Measurements from ENCODE around the gene POU2F1.
"Not testable (repeated sequence)": the region's sequence is repeated elsewhere in the genome, so short reads cannot be mapped to it uniquely, and the experiment has no call there.

POU2F1 gene

DNA sequence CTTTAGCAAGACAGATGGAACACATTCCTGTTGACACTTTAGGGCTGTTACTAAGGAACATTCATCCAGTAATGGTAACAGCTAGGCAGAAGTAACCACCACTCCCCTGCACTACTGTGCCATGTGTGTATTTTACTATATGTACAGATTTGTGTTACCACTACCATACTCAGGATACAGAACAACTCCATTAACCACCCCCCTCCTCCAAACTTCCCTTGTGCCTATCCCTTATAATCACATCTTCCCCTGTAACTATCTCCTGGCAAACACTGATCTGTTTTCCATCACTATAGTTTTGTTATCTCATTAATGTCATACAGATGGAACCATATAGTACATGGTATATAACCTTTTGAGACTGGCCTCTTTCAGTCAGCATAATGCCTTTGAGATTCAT is 3.9 kb upstream of the POU2F1 start:
- Mint-ChIP-seq H3K4me1 (peaks cover 19% of the 10 kb centered on the region), H3K4me3 (no peak overlapping the region), H3K9me3 (peaks cover 3% of the 10 kb centered on the region), H3K27me3 (peaks cover 2% of the 10 kb centered on the region), H3K27ac (no peak overlapping the region), H3K36me3 (ENCODE audit: low read depth) (peaks cover 5% of the 10 kb centered on the region)
- no peak for DNase-seq
- ATAC-seq = no peak

DNA sequence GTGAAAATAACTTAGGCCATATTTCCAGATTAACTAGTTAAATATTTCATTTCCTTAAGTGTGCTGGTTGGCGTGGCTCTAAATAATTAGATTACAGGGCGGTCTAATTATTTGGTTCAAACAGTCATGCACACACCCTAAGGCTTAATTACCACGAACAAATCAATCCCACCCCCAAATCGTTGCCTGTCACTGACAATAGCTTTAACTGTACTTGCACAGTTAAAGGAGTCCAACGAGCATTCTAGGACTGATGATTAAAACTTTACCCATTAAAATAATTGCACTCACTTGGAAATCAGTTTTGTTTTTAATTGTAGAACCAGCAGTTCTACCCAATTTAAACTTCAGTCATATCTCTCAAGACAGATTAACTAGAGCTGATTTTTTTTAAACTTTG is 1.5 kb upstream of the POU2F1 start:
- ATAC-seq (no peak), DNase-seq (no peak)
- Mint-ChIP-seq H3K36me3 (ENCODE audit: low read depth) (peaks cover 5% of the 10 kb centered on the region), H3K4me3 (peak overlapping the region; percentile 95), H3K27me3 (peaks cover 2% of the 10 kb centered on the region), H3K27ac (peak overlapping the region; percentile 98), H3K4me1 (peaks cover 40% of the 10 kb centered on the region), H3K9me3 (peaks cover 3% of the 10 kb centered on the region)

DNA sequence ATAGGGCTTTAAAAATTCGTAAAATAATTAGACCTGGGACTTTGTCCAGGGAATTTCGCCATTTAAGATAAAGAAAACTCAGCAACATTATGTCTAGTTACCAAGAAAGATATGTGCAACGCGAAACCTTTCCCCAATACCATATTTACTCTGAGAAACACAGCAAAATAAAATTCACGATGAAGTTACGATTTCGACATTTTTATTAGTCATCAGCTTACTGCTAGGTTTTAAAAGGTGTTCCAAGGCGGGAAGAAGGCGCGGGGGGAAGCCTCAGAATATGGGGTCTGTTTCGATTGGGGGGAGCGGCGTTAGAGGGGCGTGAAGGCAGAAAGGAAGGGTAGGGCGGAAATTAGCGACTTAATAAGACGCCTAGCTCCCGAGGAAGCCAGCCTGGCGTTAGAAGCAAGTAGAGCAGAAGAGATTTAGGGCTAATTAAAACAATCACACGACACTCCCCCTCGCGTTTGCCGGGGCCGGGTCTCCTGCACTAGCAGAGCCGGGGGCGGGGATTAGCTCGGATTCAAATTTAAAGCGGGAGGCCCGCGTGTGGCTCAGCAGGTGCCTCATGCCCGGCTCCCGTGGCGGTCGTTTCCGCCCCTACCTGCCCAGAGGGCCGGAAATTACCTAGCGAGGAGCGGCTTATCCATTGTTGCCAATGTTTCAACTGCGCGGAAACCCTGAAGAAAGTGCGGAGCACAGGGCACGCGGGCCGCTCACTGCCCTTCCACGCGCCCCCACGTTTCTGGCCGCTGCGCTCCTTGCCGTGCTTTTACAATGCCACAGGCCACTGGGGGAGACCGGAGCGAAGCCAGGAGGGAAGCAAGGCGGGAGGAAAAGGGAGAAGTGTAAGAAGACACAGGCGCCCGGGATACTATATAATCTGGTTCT is 795 bp upstream of the POU2F1 start:
- peaks cover 42% of the 10 kb centered on the region for H3K4me1 Mint-ChIP-seq
- H3K36me3 Mint-ChIP-seq (ENCODE audit: low read depth) = peaks cover 5% of the 10 kb centered on the region
- H3K9me3 Mint-ChIP-seq = peaks cover 3% of the 10 kb centered on the region
- peak overlapping the region; percentile 95 for H3K4me3 Mint-ChIP-seq
- ATAC-seq (peak; percentile 50), DNase-seq (peak; percentile 90)
- peak overlapping the region; percentile 98 for H3K27ac Mint-ChIP-seq
- peaks cover 2% of the 10 kb centered on the region for H3K27me3 Mint-ChIP-seq

DNA sequence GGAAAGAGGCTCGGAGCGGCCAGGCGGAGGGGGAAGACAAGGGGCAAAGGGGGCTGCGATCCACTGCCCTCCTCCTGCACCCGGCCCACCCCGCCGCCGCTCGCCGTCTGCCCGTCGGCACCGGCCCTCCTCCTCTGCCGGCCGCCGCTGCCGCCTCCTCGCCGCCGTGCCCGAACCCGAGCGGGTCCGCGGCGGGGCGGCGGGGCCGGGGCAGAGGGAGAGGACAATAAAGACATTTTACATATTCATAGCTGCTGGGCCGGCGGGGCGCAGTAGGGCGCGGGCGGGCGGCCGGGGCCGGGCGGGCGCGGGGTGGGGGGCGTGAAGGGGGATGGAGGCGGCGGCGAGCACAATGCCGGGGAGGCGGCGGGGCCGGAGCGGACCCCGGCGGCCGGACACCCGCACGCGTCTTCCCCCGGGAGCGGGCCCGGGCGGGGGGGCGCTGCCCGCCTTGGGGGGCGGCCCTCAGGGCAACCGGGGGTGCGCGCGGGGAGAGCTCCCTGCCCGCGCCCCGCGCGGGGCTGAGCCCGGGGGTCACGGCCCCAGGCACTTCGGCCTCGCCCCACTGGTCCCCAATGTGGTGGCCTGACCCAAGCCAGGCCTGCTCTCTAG is 546 bp downstream of the POU2F1 start:
- peaks cover 2% of the 10 kb centered on the region for H3K27me3 Mint-ChIP-seq
- ATAC-seq (no peak), DNase-seq (no peak)
- H3K4me3 Mint-ChIP-seq = peak overlapping the region; percentile 95
- H3K4me1 Mint-ChIP-seq = peaks cover 55% of the 10 kb centered on the region
- H3K27ac Mint-ChIP-seq = peak overlapping the region; percentile 98
- H3K9me3 Mint-ChIP-seq = peaks cover 3% of the 10 kb centered on the region
- peaks cover 7% of the 10 kb centered on the region for H3K36me3 Mint-ChIP-seq (ENCODE audit: low read depth)

DNA sequence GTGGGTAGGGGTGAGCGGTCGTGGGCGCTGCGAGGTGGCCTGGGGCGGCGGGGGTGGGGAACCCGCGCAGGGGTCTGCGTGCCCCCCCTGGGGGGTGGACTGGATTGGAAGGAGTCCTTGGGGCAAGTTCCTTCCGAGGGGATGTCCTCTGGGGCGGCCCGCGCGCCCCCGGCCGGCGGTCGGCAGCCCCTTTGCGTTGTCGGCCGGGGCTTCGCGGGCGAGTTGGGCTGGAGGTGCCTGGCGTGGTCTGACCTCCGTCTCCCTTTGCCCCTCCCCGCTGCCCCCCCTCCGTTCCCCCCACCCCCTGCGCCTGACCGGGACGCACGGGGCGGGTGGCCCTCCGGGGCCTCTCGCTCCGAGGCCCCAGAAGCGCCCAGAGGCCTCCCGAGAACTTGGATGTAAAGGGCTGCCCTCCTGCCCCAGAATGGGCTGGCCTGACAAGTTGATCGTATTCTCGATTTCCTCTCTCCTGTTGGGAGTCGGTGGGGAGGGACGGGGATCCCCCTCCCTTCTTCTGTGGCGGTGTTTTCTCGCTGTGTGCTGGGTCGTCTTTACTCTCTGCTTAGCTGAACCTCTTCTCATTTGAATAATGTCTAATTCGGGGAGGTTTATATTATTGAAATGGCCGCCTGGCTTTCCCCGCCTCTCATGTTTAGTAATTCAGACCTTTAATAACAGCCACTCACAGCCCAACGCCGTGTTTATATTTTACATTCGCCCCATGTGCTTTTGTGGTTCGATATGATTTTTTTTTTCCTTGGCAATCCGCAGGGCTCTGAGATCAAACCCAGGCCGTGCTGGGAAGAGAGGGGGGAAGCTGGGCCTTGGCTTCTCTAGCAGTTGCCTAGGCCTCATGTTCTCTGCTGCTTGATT is 1.3 kb downstream of the POU2F1 start:
- ATAC-seq = peak; percentile 78
- peaks cover 1% of the 10 kb centered on the region for H3K9me3 Mint-ChIP-seq
- peak overlapping the region; percentile 99 for H3K27ac Mint-ChIP-seq
- H3K27me3 Mint-ChIP-seq = peaks cover 2% of the 10 kb centered on the region
- peak; percentile 75 for DNase-seq
- peak overlapping the region; percentile 95 for H3K4me3 Mint-ChIP-seq
- peaks cover 7% of the 10 kb centered on the region for H3K36me3 Mint-ChIP-seq (ENCODE audit: low read depth)
- peaks cover 57% of the 10 kb centered on the region for H3K4me1 Mint-ChIP-seq

DNA sequence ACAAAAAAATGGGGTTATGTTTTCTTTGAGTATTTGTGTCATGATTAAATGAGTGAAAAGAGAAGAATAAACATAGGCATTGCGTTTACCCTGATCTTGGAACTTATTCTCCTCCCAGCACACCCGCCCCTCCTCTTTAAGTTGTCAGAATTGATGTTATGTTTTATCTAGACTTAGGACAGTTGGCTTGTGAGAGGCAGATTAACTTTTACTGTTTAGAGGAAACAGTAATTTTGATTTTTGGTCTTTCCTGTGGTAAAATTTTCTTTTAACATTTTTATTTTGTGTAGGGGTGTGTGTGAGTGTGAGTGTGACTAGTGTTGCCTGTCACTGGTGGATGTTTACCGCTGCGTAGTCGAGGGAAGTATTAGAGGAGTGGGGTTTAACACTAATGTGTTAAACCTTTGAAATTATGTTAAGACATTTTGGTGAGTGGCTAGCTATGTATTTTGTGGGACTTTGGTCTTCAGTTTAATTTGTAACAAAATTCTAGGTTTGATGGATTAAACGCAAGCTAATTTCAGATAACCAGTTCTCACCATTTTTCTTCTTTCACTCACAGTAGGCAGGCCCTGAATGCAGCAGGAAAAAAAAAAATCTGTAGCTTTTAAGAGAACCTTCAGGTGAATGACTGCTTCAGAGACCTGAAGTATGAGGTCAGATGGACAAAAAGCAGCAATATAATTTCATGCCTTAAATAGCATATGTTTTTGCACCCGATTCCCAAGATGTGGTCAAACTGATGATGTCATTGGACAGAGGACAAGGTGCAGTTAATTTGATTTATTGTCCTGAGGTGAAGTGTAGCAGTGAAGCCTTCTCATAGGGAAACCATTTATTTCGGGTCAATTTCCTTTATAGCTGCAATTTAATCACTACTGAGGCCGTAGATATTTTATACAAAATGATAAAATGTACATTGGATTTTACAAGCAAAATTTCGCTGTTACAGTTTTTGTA is 2.7 kb downstream of the POU2F1 start:
- ATAC-seq (no peak), DNase-seq (no peak)
- Mint-ChIP-seq H3K4me1 (peaks cover 62% of the 10 kb centered on the region), H3K36me3 (ENCODE audit: low read depth) (peaks cover 7% of the 10 kb centered on the region), H3K9me3 (no peaks in the 10 kb centered on the region), H3K4me3 (peak overlapping the region; percentile 95), H3K27me3 (peaks cover 2% of the 10 kb centered on the region), H3K27ac (peak overlapping the region; percentile 6)

DNA sequence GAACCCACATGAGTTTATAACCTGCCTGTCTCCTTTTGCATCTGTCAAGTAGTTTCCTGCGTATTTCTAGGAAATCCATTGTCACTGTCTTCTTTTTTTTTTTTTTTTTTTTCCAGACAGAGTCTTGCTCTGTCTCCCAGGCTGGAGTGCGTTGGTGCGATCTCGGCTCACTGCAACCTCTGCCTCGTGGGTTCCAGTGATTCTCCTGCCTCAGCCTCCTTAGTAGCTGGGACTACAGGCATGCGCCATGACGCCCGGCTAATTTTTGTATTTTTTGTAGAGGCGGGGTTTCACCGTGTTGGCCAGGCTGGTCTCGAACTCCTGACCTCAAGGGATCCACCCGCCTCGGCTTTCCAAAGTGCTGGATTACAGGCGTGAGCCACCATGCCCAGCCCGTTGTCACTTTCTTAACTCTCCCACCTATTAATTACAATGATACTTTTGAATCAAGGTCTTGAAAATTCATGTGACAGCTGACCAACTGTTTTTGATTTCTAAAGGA is 4.1 kb downstream of the POU2F1 start:
- DNase-seq; H3K9me3 Mint-ChIP-seq; ATAC-seq; H3K4me3 Mint-ChIP-seq; H3K27ac Mint-ChIP-seq; H3K27me3 Mint-ChIP-seq; H3K36me3 Mint-ChIP-seq (ENCODE audit: low read depth): not testable (repeated sequence)
- H3K4me1 Mint-ChIP-seq = peaks cover 57% of the 10 kb centered on the region

DNA sequence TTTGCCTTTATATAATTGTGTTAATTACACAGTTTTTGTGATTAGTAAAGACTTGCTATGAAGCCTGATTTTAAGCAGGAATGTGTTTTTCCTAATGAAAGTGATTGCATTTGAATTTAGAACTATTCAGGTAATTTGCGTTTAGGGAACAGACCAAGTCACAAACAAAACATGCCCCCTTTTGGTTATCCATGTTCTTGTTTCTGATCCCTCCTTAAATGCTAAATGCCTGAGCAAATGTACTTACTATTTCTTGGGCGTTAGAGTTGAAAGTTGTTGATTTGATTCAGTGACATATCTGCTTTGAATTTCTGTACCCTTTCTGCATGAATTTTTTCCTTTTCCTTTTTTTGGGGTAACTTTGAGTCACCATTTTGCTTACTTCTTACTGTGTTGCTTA is 5.2 kb downstream of the POU2F1 start:
- no peak overlapping the region for H3K27ac Mint-ChIP-seq
- H3K4me3 Mint-ChIP-seq = no peak overlapping the region
- ATAC-seq (no peak), DNase-seq (no peak)
- H3K36me3 Mint-ChIP-seq (ENCODE audit: low read depth) = peaks cover 2% of the 10 kb centered on the region
- H3K4me1 Mint-ChIP-seq = peaks cover 57% of the 10 kb centered on the region
- H3K27me3 Mint-ChIP-seq = no peaks in the 10 kb centered on the region
- H3K9me3 Mint-ChIP-seq = no peaks in the 10 kb centered on the region

DNA sequence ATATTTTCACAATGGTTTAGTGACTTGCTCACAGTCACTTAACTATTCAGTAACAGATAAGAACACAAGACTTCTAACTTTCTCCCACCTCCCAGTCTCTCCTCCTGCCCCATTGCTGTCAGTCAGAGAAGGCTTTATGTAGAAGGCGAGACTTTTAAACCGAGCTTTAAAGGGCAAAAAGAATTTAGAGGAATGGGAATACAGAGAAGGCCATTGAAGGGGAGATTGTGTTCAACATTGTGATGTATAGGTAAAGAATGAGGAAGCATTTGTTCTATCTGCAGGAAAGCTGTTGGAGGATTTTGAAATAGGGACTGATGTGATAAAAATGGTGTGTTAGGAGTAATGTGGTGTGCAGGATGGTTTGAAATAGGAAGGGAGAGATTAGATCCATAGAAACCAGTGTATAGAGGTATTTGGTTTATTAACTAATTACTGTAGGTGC is 7.3 kb downstream of the POU2F1 start:
- Mint-ChIP-seq H3K36me3 (ENCODE audit: low read depth) (peaks cover 2% of the 10 kb centered on the region), H3K4me1 (peaks cover 51% of the 10 kb centered on the region), H3K27me3 (no peaks in the 10 kb centered on the region), H3K9me3 (no peaks in the 10 kb centered on the region), H3K4me3 (no peak overlapping the region), H3K27ac (no peak overlapping the region)
- no peak for DNase-seq
- no peak for ATAC-seq

DNA sequence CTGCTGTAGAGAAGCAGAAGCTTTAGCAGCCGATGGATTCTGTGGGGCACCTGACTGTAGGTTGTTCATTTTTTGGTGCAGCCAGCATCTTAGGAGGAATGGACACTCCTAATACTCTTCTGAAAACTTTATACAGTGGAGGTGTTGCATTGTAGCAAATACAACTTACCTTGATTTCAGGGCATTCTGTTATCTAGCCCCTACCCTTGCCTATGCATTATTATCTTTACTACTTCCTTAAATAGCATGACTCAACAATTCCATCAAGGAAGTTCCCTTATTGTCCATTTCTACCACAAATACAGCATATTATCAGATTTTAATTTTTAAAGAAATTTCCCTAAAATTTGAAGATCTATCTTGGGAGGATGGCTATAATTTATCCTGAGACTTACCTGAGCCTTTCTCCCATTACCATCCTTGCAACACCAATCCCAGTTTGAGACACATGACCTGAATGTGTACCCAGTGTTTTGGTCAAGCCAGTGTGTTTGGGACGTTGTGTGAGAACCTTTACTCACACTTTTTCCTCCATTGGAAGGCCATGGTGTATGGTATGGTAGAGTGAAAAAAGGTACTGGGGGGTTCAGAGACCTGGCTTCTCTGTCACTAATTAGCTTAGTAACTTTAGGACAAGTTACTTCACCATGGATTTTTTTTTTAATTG is 9.2 kb downstream of the POU2F1 start:
- Mint-ChIP-seq H3K27ac (no peak overlapping the region), H3K4me1 (peaks cover 38% of the 10 kb centered on the region), H3K9me3 (no peaks in the 10 kb centered on the region), H3K4me3 (no peak overlapping the region), H3K27me3 (no peaks in the 10 kb centered on the region), H3K36me3 (ENCODE audit: low read depth) (peaks cover 2% of the 10 kb centered on the region)
- DNase-seq = no peak
- ATAC-seq = no peak

DNA sequence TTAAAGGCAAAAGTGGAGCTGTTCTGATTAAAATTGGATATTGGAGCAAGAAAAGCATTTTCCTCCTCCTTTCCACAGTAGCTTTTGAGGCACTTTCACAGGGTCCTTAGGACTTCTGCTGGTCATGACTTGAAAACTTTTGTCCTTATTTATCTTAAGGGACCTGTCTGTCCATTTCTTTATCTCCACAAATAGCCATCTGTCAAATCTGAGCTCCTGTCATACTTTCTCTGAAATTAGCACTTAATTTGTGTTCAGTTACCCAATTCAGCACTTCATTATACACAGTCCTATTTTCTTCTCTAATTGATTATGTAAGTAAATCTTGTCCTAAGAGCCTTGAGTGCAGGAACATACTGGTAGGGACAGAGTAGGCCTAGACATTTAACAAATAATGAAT is 9.8 kb downstream of the POU2F1 start:
- Mint-ChIP-seq H3K4me3 (no peak overlapping the region), H3K9me3 (no peaks in the 10 kb centered on the region), H3K4me1 (peaks cover 38% of the 10 kb centered on the region), H3K36me3 (ENCODE audit: low read depth) (no peaks in the 10 kb centered on the region), H3K27me3 (no peaks in the 10 kb centered on the region), H3K27ac (no peak overlapping the region)
- ATAC-seq (no peak), DNase-seq (no peak)

DNA sequence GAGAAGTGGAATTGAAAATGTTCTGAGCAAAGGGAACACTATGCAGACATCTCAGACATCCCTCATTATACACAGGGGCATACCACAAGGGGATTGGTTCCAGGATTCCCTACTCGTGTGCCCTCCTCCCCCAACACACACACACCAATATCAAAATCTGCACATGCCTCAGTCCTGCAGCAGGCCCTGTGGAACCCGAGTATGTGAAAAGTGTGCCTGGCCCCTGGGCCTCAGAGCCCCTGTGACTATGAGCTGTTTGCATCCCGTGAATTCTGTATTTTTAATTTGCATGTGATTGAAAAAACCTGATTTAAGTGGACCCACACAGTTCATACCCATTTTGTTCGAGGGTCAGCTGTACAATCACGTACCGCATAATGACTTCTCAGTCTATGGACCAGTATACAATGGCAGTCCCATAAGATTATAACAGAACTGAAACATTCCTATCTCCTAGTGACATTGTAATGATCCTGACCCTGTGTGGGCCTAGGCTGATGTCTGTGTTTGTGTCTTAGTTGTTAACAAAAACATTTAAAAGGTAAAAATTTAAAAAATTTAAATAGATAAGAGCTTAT is 11.3 kb downstream of the POU2F1 start:
- H3K9me3 Mint-ChIP-seq = no peaks in the 10 kb centered on the region
- no peak overlapping the region for H3K4me3 Mint-ChIP-seq
- DNase-seq (no peak), ATAC-seq (no peak)
- no peak overlapping the region for H3K27ac Mint-ChIP-seq
- no peaks in the 10 kb centered on the region for H3K36me3 Mint-ChIP-seq (ENCODE audit: low read depth)
- peaks cover 32% of the 10 kb centered on the region for H3K4me1 Mint-ChIP-seq
- no peaks in the 10 kb centered on the region for H3K27me3 Mint-ChIP-seq

DNA sequence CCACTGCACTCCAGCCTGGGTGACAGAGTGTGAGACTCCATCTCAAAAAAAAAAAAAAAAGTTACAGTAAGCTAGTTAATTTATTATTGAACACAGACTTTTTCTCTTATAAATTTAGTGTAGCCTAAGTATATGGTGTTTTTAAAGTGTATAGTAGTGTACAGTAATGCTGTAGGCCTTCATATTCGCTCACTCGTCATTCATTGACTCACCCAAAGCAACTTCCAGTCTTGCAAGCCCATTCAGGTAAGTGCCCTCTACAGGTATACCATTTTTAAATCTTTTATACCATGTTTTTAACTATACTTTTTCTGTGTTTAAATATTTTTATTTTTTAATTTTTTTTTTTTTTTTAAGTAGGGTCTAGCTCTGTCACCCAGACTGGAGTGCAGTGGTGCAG is 12.1 kb downstream of the POU2F1 start:
- DNase-seq (no peak), ATAC-seq (no peak)
- Mint-ChIP-seq H3K27me3 (no peaks in the 10 kb centered on the region), H3K9me3 (no peaks in the 10 kb centered on the region), H3K4me3 (no peak overlapping the region), H3K4me1 (peaks cover 31% of the 10 kb centered on the region), H3K36me3 (ENCODE audit: low read depth) (no peaks in the 10 kb centered on the region), H3K27ac (no peak overlapping the region)
